Measurements from ENCODE around the gene SGSM1.
"Not testable (repeated sequence)": the region's sequence is repeated elsewhere in the genome, so short reads cannot be mapped to it uniquely, and the experiment has no call there.

Gene SGSM1

DNA sequence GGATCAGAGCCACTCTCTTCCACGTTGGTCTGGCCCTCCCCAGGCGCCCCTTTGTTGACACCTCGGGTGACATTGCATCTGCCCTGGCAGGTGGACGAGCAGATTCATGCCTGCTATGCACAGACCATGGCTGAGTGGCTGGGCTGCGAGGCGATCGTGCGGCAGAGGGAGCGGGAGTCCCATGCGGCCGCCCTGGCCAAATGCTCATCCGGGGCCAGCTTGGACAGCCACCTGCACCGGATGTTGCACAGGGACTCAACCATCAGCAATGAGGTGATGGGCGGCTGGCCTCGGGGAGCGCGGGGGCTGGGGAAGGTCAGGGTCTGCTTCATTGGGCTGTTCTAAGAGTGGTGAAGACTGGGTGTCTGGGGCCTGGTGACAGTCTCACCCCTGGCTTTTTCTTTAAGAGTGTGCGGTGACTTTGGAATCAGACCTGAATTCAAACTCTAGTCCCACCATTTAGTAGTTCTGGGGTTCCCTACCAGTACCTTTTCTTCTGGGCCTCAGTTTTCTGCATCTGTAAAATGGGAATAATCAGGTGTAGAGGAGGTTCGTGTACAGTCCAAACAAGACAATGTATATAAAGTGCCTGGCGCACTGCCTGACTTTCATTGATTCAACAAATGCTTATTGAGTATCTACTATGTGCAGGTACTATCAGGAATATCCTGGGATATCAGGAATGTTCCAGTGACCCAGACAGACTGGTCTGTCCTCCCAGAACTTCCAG, 87.5 kb downstream of the SGSM1 start:
- no peak for DNase-seq (ENCODE audit: low read depth, low spot score)

DNA sequence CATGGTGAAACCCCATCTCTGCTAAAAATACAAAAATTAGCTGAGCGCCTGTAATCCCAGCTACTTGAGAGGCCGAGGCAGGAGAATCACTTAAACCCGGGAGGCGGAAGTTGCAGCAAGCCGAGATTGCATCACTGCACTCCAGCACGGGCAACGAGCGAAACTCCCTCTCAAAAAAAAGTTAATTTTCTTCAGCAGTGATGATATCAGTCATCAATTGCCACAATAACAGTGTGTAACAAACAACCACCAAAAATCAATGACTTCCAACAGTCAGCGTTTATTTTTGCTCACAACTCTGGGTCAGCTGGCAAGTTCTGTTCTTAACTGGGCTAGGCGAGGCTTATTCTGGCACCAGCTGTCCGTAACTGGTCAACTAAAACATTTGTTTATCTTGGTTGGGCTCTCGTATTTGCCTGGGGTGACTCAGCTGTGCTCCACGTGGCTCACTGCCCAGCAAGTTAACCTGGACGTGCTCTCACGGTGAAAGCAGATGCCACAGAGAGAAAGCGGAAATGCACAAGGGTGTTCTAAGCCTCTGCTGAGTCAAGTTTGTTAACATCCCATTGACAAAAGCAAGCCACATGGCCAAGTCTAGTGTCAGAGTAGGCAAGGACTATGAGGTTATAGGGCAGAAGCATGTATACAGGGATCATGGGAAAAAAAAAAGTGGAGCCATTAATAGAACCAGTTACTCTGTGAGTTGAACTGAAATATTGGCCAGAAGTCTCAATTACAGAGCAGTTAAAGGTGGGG, 88.4 kb downstream of the SGSM1 start:
- DNase-seq (ENCODE audit: low read depth, low spot score) = no peak

DNA sequence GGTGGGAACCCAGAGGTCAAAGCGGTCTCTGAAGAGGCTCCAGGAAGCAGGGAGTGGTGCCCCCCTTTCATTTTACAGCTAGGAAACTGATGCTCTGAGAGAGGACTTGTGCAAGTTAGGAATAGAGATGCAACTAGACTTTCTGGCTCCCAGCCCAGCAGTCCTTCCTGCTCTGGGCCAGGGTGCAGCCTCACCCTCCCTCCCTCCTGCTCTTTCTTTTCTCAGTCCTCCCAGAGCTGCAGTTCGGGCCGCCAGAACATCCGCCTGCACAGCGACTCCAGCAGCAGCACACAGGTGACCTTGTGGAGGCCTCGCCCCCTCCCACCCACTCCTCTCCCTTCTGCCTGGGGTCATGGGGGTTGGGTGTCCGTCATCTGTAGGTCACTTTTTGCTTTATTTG, 89.0 kb downstream of the SGSM1 start:
- no peak for DNase-seq (ENCODE audit: low read depth, low spot score)

DNA sequence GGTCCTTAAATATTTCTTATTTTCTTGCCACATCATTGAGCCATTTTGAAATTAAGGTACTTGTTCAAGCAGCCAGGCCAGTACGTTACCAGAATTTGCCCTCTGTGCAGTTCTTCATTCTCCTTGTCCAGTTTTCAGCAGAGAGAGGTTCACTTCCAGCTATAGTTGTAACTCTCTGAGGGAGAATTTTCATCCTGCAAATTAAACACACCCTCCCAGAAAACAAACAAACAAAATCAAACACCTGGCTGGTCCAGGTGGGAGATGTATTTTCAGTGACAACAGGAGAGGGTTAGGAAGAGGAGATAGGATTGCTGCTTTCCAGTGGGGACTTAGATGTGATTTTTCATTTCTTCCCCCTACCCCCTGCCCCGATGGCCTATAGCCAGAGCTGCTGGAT, 95.4 kb downstream of the SGSM1 start:
- DNase-seq (ENCODE audit: low read depth, low spot score) = no peak

DNA sequence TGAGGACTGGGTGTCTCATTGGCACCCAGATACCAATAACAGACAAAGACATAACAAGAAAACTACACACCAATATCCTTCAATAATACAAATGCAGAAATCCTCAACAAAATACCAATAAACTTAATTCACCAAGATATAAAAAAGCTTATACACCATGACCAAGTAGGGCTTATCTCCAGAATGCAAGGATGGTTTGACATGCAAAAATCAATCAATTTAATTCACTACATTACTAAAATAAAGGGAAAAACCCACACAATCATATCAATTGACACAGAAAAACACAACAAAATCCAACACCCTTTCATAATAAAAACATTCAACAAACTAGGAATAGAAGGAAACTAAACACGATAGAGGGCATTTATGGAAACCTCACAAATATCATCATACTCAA, 99.9 kb downstream of the SGSM1 start:
- no peak for DNase-seq (ENCODE audit: low read depth, low spot score)

DNA sequence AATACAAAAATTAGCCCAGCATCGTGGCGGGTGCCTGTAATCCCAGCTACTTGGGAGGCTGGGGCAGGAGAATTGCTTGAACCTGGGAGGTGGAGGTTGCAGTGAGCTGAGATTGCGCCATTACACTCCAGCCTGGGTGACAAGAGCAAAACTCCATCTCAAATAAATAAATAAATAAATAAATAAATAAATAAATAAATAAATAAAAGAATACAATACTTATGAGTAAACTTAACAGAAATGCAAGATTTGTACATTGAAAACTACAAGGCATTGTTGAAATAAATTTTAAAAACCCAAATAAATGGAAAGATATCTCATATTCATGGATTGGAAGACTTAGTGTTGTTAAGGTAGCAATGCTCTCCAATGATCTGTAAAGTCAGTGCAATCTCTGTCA, 101.1 kb downstream of the SGSM1 start:
- not testable (repeated sequence) for DNase-seq (ENCODE audit: low read depth, low spot score)

DNA sequence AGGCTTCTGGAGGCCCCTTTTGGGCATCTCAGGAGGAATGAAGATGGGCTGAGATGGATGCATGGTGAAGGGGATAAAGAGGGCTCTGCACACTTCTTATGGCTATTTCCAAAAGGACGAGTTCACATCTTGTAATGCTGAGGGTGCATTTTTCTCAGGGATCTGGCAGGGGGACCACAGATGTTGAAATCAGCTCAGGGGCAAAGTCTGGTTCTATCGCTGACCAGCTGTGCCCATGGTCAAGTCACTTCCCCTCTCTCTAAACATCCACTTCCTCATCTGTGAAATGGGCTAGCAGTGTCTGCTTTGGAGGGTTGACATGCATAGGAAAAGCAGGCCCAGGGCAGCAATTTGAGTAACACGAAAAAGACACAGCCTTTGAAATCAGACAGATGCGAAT, 114.0 kb downstream of the SGSM1 start:
- no peak for DNase-seq (ENCODE audit: low read depth, low spot score)

DNA sequence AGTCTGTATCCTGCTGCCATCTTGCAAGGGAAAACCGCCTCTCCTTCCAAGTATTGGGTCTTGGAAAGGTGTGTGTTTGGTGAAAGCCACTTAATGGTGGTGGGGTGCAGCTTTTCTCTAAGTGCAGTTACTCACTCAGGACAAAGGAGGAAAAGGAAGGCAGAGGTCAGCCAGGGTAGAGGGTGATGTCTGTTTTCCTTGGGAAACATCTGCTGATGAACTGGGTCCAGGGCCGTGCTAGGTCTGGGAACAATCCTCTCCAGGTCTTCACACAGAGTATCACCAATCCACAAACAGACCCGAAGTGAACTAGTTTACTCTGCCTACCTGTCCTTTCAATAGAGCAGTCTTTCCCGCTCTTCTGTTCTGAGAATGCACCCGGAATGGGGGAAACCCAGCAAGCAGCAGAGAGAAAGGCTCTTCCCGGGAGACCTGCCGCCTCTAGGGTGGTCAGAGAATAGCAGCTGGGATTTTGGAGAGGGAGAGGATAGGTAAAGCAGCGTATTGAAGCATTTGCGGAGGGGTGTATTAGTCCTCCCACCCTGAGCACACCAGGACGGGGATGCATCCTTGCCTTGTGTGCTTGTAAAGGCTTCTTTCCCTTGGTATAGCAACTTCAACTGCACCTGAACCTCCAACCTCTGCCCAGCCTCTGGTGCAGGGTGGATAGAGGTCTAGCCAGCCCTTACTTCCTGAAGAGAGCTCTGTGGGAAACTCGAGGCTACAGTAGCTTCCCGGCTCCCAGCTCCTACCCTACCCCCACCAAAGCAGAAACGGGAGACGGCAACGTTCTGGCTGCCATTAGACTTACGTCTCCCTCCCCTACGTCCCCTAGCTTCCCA, 119.8 kb downstream of the SGSM1 start:
- no peak for DNase-seq (ENCODE audit: low read depth, low spot score)

DNA sequence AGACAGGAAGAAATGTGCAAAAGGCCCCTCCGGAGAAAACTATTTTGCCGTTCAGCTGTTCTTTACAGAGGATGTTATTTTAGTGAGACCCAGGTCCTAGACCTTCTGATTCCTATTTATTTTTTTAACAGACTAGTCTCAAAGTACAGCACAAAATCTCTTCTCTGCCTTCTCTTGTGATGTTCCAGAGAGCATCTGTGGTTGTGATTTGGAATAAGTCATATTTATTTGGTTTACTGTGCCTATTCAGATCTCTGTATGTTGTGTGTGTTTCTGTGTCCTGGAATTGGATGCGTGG, 120.4 kb downstream of the SGSM1 start:
- DNase-seq (ENCODE audit: low read depth, low spot score) = no peak

DNA sequence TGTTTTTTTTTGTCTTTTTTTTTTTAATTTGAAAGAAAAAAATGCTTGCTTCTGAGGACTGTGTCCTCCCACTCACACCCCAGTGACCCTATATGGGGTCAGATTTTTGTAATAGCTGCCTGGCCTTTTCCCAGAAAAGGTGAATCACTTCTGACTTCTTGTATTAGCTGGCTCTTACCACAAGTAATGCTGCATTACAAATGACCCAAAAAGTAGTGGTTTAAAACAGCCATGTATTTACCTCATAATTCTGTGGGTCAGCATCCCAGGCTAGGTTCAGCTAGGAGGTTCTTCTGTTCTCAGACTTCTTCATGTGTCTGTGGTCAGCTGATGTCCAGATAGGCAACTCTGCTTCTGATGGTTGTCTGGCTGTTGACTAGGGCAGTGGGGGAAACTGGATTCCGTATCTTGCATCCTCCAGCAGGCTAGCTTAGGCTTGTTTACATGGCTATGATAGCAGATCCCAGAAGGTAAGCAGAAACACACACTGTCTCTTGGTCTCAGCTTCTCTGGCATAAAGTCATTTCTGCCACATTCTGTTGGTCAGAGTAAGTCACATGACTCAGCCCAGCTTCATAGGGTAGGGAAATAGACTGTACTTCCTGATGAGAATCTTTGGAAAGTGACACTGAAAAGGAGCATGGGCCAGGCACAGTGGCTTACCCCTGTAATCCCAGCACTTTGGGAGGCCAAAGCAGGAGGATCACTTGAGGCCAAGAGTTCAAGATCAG, 121.0 kb downstream of the SGSM1 start:
- no peak for DNase-seq (ENCODE audit: low read depth, low spot score)

DNA sequence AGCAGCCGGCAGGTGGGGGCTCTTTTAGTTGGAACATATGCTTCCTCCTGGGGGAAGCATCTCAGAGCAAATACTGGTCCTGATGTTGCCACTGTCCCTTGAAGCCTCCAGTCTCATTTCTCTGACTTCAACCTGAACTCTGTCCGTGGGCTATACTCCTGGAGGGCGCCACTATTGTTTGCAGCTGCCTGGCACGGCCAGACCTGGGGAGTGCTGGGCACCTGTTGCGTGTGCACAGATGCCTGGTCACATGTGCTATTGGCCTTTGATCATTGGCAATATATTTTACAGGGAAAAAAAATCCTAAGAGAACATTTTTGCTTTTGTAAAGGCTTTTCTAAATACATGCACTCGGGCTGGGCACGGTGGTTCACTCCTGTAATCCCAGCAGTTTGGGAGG, 122.3 kb downstream of the SGSM1 start:
- no peak for DNase-seq (ENCODE audit: low read depth, low spot score)

DNA sequence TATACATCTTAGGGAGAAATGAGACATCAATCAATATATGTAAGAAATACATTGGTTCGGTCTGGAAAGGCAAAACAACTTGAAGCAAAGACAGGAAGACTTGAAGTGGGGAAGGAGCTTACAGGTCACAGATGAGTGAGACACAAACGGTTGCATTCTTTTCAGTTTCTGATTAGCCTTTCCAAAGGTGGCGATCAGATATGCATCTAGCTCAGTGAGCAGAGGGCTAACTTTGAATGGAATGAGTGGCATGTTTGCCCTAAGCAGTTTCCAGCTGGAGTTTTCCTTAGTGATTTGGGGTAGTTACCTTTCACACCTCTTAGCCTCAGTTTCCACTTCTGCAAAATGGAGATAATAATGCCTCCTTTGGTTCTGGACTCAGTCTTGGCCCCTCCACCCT, 124.7 kb downstream of the SGSM1 start:
- DNase-seq (ENCODE audit: low read depth, low spot score) = no peak

DNA sequence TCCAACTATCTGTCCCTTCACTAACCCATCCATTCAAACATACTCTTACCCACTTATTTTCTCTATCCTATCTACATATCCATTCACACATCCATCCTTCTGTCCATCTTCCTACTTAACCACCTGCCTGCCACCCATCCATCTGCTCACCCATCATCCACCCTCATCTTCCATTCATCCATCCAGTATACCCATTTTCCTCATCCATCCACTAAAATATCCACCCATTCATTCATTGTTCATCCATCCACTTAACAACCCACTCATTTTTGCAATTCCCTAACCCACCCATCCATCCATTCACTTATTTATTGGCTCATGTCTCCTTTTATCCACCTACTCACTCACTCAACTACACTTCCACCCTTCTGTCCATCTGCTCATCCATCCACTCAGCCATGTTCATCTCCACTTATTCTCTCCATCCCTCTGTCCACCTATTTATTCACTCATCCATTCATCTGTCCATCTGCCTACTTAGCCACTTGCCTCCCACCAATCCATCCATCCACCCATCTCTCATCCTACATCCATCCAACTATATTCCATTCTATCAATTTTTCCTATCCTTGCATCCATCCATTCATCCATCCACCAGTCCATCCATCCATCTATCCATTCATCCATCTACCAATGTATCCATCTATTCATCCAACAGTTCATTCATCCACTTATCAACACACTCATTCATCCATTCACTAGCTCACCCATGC, 129.9 kb downstream of the SGSM1 start:
- no peak for DNase-seq (ENCODE audit: low read depth, low spot score)

DNA sequence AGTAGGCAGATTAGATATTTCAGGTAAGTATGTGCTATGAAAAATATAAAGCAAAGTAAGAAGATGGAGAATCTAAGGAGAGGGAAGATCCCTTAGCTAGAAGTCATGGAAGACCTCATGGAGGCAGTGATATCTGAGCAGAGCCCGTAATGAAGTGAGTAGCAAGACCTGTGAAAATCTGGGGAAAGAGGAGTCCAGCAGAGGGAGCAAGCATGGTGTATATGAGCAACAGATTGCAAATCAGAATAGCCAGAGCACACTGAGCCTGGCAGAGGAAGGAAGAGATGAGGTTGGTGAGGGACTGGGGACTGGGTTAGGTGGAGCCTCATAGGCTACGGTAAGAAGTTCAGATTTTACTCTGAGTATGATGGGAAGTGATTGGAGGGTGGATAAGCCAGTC, 131.1 kb downstream of the SGSM1 start:
- DNase-seq (ENCODE audit: low read depth, low spot score) = no peak

DNA sequence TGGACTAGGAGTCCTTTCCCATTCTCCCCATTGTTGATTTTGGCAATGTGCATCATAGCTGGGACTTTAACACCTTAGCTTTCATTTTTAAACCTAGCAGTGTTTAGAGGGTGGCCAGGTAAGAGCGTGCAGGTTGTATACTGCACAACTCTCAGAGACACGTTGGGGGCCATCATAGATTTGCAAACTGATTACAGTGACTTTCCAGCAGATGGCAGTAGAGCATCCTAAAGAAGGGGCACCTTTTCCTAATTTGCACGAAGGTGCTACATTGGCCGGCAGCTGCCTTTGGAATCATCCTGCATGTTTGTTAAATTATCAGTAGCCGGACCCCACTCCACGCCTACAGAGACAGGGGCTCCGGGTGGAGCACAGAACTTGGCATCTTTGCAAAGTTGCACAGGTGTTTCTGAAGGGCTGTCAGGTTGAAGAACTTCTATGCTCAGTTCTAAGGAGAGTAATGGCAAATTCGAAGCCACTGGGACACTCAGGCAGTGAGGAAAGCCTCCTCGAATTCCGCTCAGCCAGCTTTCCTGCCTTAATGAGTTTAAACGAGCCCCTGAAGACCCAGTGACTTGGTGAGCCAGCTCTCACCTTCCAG, 132.8 kb downstream of the SGSM1 start:
- DNase-seq (ENCODE audit: low read depth, low spot score) = no peak

DNA sequence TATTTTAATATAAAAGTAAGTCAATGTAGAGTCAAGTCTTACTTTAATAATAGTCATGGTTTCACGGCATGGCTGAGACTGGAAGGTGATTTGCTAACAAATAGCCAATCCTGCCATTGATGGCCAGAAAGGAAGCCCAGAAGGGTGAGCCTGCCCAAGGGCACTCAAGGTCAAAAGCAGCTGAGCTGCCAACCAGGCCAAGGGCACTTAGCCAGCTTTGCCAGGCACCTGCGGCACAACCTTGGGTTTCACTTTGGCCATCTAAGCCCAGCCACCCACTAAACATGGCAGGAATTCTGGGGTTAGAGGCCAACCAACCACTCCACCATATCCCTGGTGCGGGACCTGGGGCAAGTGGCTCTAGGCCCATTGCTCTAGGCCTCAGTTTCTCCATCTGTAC, 136.3 kb downstream of the SGSM1 start:
- DNase-seq (ENCODE audit: low read depth, low spot score) = no peak

DNA sequence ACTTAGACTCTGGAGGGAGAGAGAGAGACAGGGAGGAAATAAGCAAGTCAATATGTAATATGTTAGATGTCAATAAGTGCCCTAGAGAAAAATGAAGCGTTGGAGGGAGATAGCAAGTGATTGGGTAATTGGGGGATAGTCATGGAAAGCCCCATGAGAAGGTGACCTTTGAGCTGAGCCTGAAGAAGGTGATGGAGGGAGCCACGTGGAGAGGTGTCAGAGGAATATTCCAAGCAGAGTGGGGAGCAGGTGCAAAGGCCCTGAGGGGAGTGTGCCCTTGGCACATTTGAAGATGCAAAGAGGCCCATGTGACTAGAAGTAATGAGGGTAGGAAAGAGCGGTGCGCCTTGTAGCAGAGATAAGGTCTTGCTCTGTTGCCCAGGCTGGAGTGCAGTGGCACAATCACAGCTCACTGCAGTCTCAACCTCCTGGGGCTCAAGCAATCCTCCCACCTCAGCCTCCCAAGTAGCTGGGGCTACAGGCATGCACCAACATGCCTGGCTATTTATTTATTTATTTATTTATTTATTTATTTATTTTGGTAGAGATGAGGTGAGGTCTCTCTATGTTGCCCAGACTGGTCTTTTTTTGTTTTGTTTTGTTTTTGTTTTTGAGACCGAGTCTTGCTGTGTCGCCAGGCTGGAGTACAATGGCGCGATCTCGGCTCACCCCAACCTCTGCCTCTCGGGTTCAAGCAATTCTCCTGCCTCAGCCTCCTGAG, 138.4 kb downstream of the SGSM1 start:
- DNase-seq (ENCODE audit: low read depth, low spot score) = no peak

DNA sequence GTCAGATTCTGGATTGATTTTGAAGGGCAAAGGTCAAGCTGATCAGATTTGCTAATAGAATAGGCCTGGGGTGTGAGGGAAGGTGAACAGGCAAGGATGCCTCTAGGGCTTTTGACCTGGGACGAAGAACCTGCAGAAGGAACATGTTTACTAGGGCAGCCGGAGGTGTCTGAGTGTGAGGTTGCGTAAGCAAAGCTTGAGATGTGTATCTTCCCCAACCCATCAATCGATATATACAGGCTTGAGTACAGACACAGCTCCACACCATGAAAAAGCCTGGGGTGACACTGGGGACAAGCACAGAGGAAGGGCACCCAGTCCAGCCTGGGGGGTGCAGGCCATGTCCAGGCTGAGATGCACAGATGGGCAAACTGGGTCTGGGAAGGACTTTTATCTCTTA, 139.4 kb downstream of the SGSM1 start:
- no peak for DNase-seq (ENCODE audit: low read depth, low spot score)

DNA sequence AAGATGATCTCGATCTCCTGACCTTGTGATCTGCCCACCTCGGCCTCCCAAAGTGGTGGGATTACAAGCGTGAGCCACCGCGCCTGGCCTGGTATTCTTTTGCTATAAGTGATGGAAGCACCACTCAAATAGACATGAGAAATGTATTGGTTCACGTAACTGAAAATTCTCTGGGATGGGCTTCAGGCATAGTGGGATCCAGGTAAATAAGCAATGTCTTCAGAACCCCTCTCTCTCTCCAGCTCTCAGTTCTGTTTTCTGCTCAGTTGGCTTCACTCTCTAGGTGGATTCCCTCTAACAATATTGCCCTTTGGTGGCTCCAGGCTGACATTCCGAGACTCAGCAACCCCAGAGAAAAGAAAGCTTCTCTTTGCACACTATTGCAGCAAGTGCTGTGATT, 141.4 kb downstream of the SGSM1 start:
- DNase-seq (ENCODE audit: low read depth, low spot score) = no peak

DNA sequence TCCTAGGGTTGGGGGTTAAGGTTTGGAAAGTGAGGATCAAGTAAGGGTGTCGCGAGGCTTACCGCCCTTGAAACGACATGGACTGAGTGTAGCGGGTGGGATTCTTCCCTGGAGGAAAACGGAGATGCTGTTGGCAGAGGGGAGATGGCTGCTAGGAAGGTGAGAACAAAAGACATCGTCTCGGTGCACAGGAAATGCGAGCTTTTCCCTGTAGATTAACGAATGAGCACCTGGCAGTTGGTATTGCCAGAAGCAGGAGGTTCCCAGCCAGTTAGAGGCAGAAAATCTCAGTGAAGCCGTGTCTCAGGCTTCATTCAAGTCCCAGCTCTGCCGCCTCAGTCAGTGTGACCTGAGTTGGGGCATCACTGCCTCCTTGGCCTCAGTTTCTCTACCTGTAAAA, 141.9 kb downstream of the SGSM1 start:
- no peak for DNase-seq (ENCODE audit: low read depth, low spot score)
